Measurements from ENCODE around the gene TNFRSF4.
"Not testable (repeated sequence)": the region's sequence is repeated elsewhere in the genome, so short reads cannot be mapped to it uniquely, and the experiment has no call there.

Gene TNFRSF4

DNA sequence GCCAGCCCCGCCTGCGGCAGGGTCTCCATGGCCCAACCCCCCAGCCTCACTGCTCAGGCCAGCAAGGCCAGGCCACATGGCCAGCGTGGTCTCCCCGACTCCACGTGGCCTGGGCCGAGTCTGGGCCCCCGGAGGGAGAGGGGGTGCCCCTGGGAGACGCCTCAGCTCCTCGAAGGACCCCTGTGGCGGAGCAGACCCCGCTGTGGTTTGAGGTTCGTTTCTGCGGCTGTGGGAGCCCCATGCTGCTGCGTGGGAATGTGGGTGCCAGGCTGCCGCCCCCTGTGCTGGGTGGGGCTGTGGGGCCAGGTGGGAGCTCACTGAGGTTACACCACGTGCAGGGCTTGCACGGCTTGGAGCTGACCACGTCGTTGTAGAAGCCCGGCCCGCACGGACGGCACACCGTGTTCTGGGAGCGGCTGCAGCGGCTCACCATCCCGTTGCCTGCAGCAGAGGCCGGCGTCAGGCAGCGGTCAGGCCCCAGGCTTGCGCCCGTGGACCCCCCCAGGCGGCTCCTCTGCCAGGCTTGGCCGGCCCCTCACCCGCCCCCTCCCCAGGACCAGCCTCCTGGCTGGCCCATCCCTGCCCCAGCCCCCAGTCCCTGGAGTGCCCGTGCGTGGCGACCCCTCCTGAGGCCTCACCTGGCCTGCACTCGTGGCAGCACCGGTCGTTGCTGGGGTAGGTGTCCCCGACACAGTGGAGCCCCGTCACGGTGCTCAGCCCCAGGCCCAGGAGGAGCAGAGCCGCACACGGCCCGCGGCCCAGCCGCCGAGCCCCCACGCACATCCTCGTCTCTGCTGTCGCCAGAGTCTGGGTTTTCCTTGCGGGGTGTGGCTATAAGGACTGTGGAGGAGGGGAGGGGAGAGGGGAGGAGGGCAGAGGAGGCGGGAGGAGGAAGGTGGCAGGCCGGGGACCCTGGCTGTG, at the start of gene TNFRSF4:
Gene TNFRSF4 (minus strand): TSS at position 809 of the 921 bp plus-strand sequence. CDS start 26 bp downstream, at position 783.
- DNase-seq (ENCODE audit: low read depth in 2 of 2), result no peak

DNA sequence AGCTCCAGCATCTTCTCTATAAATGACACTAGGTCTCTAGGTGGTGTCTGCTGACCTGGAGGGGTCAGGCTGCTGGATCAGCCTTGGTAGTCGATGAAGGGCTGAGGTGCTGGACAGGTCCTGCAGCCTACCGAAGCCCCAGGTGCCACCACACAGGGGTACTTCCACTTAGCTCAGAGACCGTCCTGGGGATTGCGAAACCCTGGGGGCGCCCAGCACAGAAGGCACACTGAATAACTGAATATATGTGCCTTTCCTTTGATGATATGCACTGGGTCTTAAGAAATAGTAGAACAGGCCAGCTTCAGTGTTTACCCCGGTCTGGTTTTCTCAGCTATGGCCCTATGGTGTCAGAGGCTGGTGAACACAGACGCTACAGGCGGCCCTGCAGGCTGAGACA, 48.8 kb upstream of the TNFRSF4 start:
- no peak for DNase-seq (ENCODE audit: low read depth in 2 of 2)

DNA sequence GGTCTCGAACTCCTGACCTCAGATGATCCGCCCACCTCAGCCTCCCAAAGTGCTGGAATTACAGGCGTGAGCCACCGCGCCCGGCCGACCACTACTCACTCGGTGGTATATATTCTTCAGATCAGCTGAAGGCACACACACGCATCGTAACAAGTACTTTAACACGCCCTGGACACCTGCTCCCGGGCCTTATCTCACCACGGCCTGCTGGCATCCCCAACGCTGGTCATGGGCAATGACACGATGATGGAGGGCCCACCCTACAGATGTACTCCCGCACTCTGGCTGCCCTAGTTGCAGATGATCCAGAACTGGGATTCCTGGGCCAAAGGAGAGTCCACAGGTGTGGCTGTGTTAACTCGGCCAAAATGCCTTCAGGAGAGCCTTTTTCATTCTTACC, 48.1 kb upstream of the TNFRSF4 start:
- no peak for DNase-seq (ENCODE audit: low read depth in 2 of 2)

DNA sequence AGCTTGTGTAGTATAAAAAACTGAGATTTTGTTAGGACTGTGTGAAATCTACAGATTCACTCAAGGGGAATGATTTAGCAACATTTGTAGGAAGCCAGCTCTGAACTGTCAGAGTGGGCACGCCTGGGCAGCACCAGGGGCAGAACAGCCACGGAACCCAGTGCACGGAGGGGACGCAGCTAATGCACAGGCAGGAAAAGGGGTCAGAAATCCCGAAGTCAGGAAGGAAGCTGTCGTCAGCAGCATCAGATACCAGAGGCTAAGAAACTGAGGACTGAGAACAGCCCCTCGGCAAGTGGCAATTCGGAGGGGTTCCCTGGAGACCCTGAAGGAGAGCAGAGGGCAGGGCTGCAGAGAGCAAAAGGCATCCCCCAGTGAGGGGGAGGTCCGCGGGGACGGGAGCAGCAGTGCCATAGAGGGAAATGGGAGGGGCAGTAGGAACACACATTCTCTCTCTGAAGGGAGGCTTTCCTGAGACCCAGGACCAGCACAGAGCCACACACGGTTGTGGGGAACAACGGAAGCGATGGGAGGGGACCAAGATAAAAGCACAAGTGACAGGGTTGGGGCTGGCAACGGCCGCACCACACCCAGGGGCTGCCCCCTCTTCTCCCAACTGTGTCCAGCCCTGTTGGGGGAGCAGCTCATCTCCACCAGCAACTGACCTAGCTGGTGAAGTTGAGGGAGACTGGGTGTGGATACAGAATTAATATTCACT, 47.0 kb upstream of the TNFRSF4 start:
- DNase-seq (ENCODE audit: low read depth in 2 of 2), result no peak

DNA sequence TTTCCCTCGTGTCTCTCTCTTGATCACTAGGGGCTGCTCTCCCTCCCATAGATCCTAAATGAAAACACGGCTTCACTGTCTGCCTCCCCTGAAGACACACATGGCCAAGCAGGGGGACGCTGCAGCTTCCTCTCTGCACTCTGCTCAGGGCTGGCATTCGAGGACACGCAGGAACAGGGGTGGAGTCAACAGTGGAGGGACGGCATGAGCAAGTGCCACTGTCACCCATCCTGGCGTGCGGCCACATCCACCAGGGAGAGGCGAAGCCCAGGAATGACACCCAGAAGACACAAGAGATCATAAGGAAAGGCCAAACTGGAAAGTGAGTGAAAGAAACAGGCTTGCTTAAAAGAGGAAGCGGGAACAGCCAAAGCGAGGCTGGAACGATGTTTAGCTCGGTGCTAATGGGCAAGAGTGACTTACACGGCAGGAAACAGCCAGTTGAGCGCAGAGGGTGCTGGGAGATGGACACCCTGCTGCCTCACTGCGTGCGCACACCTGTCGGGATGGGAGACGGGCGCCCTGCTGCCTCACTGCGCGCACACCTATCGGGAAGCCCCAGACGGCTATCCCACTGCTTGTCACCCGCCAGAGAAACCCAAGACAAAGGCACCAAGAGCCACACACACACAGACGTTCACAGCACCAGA, 46.1 kb upstream of the TNFRSF4 start:
- DNase-seq (ENCODE audit: low read depth in 2 of 2), result no peak

DNA sequence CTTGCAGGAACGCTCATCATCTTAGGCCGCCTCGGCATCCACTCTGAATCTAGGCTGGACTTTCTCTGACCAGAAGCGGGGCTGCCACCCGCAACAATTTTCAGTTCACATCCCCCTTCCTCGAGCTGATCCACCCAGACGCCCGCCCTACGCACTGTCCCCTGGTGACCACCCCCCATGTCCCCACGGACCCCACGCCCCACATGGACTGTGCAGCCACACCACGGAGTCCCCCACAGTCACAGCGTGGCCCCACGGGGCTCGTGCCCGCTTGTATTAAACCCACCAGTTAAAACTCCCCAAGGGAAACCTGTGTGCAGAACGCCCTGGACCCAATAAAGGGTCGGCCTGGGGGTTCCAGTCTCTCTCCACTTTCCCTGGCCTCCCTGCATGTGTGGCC, 45.6 kb upstream of the TNFRSF4 start:
- no peak for DNase-seq (ENCODE audit: low read depth in 2 of 2)

DNA sequence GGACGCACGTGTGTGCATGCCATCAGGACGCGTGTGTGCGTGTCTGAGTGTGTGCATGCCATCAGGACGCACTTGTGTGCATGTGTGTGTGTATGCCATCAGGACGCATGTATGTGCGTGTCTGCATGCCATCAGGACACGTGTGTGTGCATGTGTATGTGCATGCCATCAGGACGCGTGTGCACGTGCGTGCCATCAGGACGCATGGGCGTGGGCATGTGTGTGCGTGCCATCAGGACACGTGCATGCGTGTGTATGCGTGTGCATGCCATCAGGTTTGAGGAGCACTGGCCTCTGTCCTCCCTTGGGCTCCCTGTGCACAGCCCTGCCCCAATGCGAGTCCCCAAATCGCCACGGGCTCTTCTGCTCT, 45.2 kb upstream of the TNFRSF4 start:
- no peak for DNase-seq (ENCODE audit: low read depth in 2 of 2)

DNA sequence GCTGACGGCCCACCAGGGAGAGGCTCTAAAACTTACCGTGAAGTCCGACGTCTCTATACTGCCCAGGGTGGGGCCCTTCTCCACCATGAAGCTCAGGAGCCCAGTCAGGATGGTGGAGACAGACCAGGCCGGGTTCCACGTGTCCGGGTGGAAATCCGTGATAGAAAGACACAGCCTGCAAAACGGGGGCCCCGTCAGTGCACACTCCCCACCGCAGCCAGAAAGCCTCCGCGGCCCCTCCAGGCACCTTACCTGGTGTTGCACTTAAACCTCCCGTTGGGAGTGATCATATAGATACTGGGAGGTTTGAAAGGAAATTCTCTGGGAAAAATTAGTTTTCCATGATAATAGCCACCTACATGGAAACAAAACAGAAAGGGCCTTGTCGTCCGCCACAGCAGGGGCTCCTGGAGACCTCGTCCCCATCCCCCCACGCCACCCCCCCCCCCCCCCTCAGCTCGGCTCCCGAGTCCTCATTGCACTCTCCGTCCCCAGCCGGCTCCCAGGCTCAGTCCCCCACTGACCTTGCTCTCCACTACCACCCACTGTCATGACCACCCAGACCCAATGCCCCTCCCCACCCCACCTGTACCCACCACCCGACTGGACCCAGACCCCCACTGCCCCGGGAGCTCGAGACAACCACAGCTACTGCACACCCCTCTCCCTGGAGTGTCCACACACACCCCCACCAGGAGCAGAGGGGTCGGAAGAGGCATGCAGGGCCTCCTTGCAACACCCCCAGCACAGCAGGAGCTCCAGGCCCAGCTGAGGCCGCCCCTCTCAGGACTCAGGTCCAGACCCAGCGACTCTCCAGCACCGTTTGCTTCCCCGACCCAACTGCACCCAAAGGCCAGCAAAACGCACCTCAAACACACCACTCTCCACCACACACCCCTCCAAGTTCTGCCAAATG, 43.3 kb upstream of the TNFRSF4 start:
- DNase-seq (ENCODE audit: low read depth in 2 of 2), result no peak

DNA sequence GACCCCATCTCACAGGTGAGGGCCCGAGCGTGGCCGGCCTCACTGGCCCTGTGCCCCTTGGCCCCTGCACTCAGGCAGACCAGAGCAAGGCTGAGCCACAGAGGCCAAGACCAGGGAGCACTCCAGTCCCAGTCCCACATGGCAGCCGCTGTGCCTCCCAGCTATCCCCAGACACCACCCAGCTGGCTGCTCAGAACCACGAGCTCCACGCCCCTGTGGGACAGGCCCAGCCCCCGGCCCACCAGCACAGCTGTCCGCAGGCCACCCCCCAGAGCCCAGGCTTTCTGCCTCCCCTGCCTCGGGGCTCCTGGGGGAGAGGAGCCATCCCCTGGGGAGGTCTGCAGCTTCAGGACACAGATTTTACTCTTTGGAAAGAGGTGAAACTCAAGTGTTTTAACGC, 41.7 kb upstream of the TNFRSF4 start:
- DNase-seq (ENCODE audit: low read depth in 2 of 2), result no peak

DNA sequence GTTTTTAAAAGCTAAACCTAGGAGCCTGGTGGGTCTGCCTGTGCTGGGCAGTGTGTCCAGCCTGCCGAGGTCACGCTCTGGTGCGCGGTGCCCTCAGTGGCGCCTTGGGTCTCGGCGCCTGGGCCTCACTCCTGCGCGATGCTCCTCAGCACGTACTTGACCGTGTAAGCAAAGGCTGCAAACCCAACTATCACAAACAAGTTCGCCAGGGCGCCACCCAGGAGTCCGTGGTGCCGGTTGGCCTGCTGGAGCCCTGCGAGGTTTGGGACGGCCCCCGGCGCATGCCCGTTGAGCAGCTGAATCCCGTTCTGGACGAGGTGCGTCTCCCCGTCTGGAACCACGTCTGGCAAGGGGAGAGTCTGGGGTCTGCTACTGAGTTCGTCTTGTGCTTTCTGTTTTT, 41.1 kb upstream of the TNFRSF4 start:
- DNase-seq (ENCODE audit: low read depth in 2 of 2), result no peak

DNA sequence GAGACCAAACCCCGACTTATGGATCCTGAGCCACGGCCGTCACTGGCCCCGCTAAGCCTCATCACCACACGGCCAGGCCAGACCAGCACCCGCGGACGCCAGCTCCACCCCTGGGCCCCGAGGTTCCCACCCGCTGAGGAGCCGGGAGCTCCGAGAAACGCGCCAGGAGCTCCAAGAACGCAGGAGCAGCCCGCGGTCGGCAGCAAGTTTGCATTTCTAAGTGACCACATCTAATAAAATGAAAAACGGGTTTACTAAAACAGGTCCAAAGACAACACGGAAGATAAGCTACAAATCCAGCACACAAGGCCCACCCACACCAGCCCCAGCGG, 40.7 kb upstream of the TNFRSF4 start:
- DNase-seq (ENCODE audit: low read depth in 2 of 2), result no peak

DNA sequence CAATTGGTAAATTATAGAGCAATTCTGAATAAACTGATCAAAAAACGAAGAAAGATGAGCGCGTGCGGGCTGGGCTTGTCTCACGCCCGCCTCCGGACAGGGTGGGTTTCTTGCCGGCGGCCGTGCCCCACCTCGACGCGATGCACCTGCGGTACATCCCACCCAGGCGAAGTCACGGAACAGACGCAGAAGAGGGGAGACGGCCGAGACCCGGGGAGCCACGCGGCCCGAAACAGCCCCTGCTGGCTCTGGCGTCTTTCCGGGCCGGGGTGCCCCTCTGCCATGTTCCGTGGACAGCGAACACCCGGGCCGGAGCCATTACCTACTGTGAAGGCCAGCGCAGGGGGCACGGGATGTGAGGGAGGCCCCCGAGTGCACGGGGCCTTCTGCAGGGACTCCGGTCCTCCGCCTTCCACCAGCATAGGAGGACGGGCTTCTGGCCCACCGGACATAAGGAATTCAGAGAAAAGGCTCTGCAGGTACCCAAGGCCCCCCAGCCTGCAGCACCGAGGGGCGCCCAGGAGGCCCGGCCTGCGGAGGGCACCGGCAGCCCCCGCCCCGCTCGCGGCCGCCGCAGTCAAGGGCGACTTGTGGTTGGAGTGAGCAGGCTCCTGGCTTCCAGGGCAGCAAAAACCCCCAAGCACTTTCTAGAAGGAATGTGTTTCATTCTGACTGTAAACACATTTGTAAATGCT, 40.2 kb upstream of the TNFRSF4 start:
- DNase-seq (ENCODE audit: low read depth in 2 of 2), result no peak

DNA sequence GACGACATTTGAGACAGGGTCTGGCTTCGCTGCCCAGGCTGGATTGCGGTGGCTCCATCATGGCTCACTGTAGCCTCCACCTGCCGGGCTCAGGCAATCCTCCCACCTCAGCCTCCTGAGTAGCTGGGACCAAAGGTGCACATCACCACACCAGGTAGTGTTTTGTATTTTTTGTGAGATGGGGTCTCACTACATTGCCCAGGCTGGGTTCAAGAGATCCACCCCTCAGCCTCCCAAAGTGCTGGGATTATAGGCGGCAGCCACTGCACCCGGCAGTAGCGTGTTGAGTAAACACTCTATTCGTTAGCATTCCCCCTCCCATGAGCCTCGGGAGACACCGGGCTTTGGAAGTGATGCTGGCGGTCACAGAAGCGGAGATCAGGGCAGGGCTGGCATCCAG, 39.4 kb upstream of the TNFRSF4 start:
- no peak for DNase-seq (ENCODE audit: low read depth in 2 of 2)

DNA sequence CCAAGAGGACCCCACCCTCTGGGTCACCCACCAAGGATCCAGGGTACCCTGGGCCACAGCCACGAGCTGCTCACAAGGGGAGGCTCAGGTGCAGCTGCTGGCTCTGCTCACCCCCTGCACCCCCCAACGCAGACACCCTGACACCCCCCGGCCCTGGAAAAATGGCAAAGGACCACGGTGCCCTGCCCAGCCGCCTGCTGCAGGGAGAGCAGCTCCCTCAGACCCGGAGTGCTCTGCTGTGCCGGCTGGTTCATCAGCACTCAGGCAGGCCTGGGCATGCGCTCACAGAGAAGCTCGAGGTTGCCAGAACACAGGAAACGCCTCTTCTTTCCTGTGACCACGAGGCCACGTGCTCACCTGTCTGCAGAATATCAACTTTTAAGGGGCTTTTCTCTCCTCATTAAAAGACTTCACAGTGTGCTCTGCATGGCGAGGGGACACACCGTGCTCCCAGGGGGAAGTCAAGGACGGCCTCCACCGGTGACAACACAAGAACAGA, 36.9 kb upstream of the TNFRSF4 start:
- peak; percentile 46 to 48 for DNase-seq (ENCODE audit: low read depth in 2 of 2)

DNA sequence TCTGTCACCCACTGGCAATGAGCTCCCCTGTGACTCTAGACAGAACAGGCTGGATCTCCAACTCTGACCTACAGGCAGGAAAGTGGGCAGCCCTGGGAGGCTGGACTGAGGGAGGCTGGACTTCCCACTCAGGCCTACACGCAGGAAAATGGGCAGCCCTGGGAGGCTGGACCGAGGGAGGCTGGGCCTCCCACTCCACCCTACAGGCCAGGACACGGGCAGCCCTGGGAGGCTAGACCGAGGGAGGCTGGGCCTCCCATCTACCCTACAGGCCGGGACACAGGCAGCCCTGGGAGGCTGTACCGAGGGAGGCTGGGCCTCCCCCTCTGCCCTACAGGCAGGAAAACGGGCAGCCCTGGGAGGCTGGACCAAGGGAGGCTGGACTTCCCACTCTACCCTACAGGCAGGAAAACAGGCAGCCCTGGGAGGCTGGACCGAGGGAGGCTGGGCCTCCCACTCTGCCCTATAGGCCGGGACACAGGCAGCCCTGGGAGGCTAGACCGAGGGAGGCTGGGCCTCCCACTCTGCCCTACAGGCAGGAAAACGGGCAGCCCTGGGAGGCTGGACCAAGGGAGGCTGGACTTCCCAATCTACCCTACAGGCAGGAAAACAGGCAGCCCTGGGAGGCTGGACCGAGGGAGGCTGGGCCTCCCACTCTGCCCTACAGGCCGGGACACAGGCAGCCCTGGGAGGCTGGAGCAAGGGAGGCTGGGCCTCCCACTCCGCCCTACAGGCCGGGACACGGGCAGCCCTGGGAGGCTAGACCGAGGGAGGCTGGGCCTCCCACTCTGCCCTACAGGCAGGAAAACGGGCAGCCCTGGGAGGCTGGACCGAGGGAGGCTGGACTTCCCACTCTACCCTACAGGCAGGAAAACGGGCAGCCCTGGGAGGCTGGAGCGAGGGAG, 34.3 kb upstream of the TNFRSF4 start:
- DNase-seq (ENCODE audit: low read depth in 2 of 2), result not testable (repeated sequence)

DNA sequence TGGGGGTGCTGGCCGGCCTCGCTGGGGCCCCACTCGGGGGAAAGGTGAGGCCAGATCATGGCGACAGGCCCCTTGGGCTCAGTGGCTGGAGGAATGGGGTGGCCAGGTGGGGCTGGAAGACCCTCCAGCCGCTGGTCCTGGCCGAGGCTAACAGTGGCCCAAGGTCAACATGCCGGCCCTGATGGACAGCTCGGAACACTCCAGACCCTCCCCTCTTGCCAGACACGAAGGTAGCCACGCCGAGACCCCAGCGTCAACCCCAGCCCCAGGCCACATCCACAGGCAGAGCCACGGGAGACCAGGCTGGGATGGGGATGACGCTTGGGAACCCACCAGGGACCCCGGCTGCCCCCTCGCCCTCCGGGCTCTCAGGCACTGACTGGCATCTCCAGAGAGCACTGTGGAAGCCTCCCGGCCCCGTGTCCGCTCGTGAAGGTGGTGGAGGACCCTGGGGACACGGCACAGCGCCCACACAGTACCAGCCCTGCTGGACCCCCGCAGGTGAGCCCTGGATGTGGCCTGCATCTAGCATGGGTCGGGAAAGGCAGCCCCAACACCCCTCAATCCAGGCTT, 33.5 kb upstream of the TNFRSF4 start:
- DNase-seq (ENCODE audit: low read depth in 2 of 2), result no peak

DNA sequence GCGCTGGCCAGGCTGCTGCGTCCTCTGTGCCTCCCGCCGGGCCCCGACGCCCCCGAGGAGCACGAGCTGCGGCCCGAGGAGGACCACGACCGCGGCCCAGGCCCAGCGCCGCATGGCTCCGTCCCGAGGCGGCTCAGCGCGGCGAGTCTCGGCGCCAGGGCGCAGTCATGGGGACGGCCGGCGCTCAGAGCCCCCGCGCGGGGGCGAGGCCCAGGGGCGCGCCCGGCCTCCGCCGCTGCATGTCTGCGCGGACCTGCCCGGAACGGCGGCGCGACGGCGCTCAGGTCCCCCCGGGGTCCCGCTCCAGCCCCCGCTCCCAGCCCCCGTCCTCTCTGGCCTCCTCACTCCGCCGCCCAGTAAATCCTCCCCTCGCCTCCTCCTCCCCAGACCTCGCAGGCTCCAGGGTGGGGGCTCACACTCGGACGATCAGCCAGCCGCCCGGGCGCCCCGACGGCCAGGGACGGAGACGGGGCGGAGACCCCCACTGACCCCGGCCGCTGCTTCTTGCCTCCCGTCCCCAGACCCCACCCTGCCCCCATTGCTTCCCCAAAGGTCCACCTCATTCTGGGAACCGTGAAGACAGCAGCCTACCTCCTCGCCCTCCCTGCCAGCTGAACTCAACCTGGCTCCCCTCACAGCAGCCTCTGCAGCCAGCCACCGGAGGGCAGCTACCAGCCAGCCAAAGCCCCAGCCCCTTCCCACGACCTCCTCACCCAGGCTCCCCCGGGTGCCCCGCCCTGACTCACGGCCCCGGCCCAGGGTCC, 32.8 kb upstream of the TNFRSF4 start, which contains the start of gene C1QTNF12:
Gene C1QTNF12 (minus strand): TSS at position 146 of the 764 bp plus-strand sequence. CDS start 32 bp downstream, at position 114.
- no peak for DNase-seq (ENCODE audit: low read depth in 2 of 2)

DNA sequence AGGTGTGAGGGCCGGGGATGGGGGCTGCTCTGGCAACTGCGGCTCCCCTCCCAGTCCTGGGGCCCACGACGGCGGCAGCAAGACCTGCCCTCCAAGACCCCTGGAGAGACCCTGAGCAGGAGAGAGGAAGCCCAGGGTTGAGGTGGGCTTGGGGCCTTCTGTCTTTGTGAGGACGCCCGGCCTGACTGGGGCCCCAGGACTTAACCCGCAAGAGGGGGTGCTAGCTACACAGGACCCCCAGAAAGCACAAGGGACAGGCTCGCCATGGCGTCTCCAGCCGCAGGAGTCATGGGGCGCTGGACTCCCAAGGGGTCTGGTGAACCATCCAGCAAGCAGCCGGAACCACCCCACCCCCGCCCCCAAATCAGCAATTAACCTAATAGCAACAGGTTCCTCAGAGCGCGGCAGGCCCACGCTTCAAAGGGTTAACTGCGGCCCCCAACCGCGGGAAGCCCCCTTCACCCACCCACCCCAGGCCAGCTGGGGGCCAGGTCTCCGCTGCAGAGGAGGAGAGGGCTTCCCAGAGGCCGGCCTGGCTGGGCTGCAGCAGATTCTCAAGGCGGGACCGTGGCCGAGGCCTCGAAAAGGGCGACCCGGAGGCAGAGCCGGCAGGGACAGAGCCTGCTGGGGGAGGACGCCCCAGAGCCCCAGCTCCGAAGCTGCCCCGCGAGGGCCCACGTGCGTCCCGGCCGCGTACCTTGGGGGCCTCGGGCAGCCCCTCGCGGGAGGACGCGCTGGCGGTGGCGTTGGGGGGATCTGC, 32.0 kb upstream of the TNFRSF4 start:
- no peak for DNase-seq (ENCODE audit: low read depth in 2 of 2)
